ENCODE data around the gene GMIP. TPM values are rescaled to one million over a fixed set of nuclear protein-coding genes. Genes with fewer than 3 reads are reported as not detected.
"Not testable (repeated sequence)": the region's sequence is repeated elsewhere in the genome, so short reads cannot be mapped to it uniquely, and the experiment has no call there.

GMIP gene
- total and polyA plus RNA-seq, 2 donors (not counting 3 experiments of a cell fraction or from before 2014, with no cell fraction given): 7.8 to 19.8 TPM

DNA sequence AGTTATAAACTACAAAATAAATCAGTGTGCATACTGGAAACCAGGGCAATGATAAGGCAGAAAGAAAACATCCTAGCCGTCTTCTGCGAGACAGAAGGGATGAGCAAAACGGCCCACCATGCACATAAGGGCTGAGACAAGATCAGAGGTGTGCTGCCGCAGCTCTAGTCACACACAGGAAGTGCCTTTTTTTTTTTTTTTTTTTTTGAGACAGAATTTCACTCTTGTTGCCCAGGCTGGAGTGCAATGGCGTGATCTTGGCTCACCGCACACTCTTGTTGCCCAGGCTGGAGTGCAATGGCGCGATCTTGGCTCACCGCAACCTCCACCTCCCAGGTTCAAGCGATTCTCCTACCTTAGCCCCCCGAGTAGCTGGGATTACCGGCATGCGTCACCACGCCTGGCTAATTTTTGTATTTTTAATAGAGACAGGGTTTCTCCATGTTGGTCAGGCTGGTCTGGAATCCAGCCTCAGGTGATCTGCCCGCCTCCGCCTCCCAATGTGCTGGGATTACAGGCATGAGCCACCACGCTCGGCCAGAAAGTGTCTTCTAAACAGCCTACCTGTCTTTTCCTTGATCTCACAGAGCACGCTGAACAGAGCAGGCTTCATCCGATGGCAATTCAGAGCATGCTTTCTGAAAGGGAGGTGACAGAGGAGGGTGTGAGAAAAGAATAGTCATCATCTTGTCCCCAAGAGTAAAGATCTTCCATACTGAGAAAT is 44.6 kb downstream of the GMIP start:
- H3K9me1 ChIP-seq (replicated peaks; ENCODE audit: control insufficient read depth, extremely low read depth, insufficient read depth, low read length); dilution Hi-C loops (cut with MboI; ENCODE audit: extremely low pct_ligation_motif_present, low sequenced_read_pairs); H3K27ac ChIP-seq (ENCODE audit: insufficient read depth, low read depth, low read length); H3K79me2 ChIP-seq (ENCODE audit: control insufficient read depth, insufficient read depth, low read length); H3K36me3 ChIP-seq (ENCODE audit: control insufficient read depth in 2 of 2, extremely low read depth in 1 of 2, insufficient read depth in 2 of 2, low read length in 2 of 2); intact Hi-C loops (cut with micrococcal nuclease); H4K20me1 ChIP-seq (replicated peaks; ENCODE audit: control insufficient read depth, extremely low read depth, insufficient read depth, low read length); BruUV-seq (replicated peaks); H3K4me1 ChIP-seq (ENCODE audit: control insufficient read depth, extremely low read depth, insufficient read depth, low read length); DNase-seq (ENCODE audit: low read depth, low spot score); H3K9ac ChIP-seq (replicated peaks; ENCODE audit: extremely low read depth, insufficient read depth, low read length); H3K27me3 ChIP-seq (ENCODE audit: control insufficient read depth in 2 of 2, insufficient read depth in 2 of 2, low read length in 2 of 2); H2AFZ ChIP-seq (ENCODE audit: low read depth, low read length); POLR2A ChIA-PET; H3K4me2 ChIP-seq (ENCODE audit: insufficient read depth, low read length); CTCF ChIA-PET; FAIRE-seq; H3K9me3 ChIP-seq (replicated peaks; ENCODE audit: control insufficient read depth, insufficient read depth, low read length); H3K4me3 ChIP-seq (replicated peaks in 1 of 3; ENCODE audit: insufficient read depth in 1 of 3, low read depth in 1 of 3, low read length in 3 of 3): not testable (repeated sequence)

DNA sequence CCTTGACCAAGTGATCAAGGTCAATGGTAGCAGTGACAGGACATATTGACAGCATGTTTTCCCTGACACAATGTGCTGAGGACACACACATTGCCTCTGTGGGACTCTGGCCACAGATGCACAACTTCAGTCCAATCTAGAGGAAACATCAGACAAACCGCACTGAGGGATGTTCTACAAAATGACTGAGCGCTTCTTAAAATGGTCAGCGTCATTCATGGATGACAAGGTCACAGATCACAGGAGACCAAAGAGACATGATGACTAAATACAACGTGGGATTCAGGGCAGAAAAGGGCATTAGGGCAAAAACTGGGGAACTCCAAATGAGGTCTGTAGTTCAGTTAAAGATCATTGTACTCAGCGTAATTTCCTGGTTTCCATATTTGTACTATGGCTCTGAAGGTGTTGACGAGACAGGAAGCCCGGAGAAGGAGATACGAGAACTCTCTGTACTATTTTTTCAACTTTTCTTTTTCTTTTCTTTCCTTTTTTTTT is 45.6 kb downstream of the GMIP start:
- Histone ChIP-seq H3K36me3 (ENCODE audit: control insufficient read depth in 2 of 2, extremely low read depth in 1 of 2, insufficient read depth in 2 of 2, low read length in 2 of 2) (no peaks in the 10 kb centered on the region), H3K9ac (replicated peaks; ENCODE audit: extremely low read depth, insufficient read depth, low read length) (no peak overlapping the region), H3K79me2 (ENCODE audit: control insufficient read depth, insufficient read depth, low read length) (no peaks in the 10 kb centered on the region), H3K4me3 (replicated peaks in 1 of 3; ENCODE audit: insufficient read depth in 1 of 3, low read depth in 1 of 3, low read length in 3 of 3) (no peak overlapping the region), H3K9me1 (replicated peaks; ENCODE audit: control insufficient read depth, extremely low read depth, insufficient read depth, low read length) (no peaks in the 10 kb centered on the region), H3K27me3 (ENCODE audit: control insufficient read depth in 2 of 2, insufficient read depth in 2 of 2, low read length in 2 of 2) (no peaks in the 10 kb centered on the region), H3K4me2 (ENCODE audit: insufficient read depth, low read length) (no peak overlapping the region), H3K9me3 (replicated peaks; ENCODE audit: control insufficient read depth, insufficient read depth, low read length) (no peaks in the 10 kb centered on the region), H2AFZ (ENCODE audit: low read depth, low read length) (no peak overlapping the region), H3K27ac (ENCODE audit: insufficient read depth, low read depth, low read length) (no peak overlapping the region), H4K20me1 (replicated peaks; ENCODE audit: control insufficient read depth, extremely low read depth, insufficient read depth, low read length) (no peaks in the 10 kb centered on the region), H3K4me1 (ENCODE audit: control insufficient read depth, extremely low read depth, insufficient read depth, low read length) (no peaks in the 10 kb centered on the region)
- no peak for TF ChIP-seq MYC (IDR thresholded peaks at IDR 0.05; ENCODE audit: low read depth, low read length)
- TF ChIP-seq EZH2 (IDR thresholded peaks at IDR 0.05; ENCODE audit: borderline replicate concordance, low read depth, low read length, severe bottlenecking): no peak
- no peak for TF ChIP-seq POLR2AphosphoS5 (IDR thresholded peaks at IDR 0.05; ENCODE audit: insufficient read depth, low read depth, low read length)
- no peak for TF ChIP-seq POLR2A (IDR thresholded peaks at IDR 0.05; ENCODE audit: low read depth, low read length)
- TF ChIP-seq GATA2 (IDR thresholded peaks at IDR 0.05; ENCODE audit: insufficient read depth, insufficient read length, low read depth, low read length): no peak
- dilution Hi-C loops (cut with MboI; ENCODE audit: extremely low pct_ligation_motif_present, low sequenced_read_pairs) (no loop called here), intact Hi-C loops (cut with micrococcal nuclease) (no loop called here)
- FAIRE-seq (no peak), DNase-seq (ENCODE audit: low read depth, low spot score) (no peak)
- ChIA-PET POLR2A (no interaction called here), CTCF (no interaction called here)
- BruUV-seq (replicated peaks): no TSS peak

Data from endothelial cell of umbilical vein (primary cell).